Measurements from ENCODE around the gene EBNA1BP2.
"Not testable (repeated sequence)": the region's sequence is repeated elsewhere in the genome, so short reads cannot be mapped to it uniquely, and the experiment has no call there.

EBNA1BP2 gene, protein sequence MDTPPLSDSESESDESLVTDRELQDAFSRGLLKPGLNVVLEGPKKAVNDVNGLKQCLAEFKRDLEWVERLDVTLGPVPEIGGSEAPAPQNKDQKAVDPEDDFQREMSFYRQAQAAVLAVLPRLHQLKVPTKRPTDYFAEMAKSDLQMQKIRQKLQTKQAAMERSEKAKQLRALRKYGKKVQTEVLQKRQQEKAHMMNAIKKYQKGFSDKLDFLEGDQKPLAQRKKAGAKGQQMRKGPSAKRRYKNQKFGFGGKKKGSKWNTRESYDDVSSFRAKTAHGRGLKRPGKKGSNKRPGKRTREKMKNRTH

GRCh38 chr1:43171876-43172526, at the start of gene EBNA1BP2, which contains the start of gene CFAP57:
TSS of gene EBNA1BP2 (minus strand) at chr1:43172290. CDS start at chr1:43172118, 172 bp downstream.
TSS of gene CFAP57 (plus strand) at chr1:43172330. CDS start at chr1:43172754, 424 bp downstream.
- DNase-seq: peak; percentile 93

- DNase-seq: no peak
Observed at GRCh38 chr1:43221797-43222196, 49.7 kb upstream of the EBNA1BP2 start.

DNA sequence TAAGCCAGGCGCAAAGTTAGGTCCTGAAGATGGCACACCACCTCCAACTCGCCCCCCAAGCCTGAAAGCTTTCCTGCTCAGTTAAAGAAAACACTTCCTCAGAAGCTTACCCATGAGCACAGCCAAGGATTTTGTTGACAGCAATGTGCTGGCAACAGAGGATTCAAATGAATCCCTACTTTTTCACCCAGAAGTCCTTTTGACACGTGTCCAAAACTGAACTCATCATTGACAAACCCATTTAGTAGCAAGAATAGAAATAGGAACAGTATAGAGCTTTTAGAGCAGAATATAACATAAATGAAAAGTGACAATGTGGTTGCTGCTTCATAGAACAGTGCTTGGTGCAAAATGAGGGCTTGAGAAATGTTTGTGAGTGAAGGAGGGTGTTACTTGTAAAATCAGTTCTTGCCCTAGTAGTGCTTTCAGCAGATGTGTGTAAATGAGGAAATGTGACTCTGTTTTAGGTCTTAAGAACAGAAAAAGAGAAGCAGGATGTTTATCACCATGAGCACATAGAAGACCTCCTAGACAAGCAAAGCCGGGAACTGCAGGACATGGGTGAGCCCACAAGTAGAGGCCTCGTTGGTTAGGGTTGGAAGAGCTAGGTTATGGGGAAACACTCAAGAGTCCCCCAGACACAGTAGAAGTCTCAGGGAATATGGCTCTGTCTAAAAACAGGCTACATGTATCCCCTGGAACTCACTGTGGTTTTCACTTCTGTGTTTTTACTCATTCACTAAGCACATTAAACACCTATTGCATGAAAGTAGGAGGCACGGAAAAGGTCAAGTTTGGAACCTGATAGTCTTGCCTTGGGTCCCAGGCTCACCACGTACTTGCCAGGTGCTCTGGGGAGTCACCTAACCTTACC, 49.1 kb upstream of the EBNA1BP2 start:
- DNase-seq: no peak

DNA sequence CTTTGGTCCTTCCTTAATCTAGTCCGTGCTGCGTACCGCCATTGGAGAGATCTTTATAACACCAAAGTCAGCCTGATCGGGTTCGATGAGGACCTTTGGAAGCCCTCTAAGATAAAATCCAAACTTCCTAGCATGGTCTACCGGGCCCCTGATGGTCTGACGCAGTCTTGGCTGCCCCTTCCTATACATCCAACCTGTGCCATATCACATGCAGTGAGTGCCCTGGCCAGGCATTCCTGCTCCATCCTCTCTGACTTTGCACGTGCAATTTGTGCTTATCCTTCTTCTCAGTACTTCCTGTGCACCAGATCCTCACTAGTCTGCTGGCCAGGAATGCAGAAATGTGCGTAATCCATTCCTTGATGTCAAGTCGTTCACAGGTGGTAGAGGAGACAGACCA, 45.7 kb upstream of the EBNA1BP2 start:
- no peak for DNase-seq

- DNase-seq: no peak
Observed at GRCh38 chr1:43214501-43215444, 42.7 kb upstream of the EBNA1BP2 start.

- DNase-seq: not testable (repeated sequence)
Observed at GRCh38 chr1:43208277-43208676, 36.2 kb upstream of the EBNA1BP2 start.

- DNase-seq: no peak
Observed at GRCh38 chr1:43207229-43207853, 35.3 kb upstream of the EBNA1BP2 start.

DNA sequence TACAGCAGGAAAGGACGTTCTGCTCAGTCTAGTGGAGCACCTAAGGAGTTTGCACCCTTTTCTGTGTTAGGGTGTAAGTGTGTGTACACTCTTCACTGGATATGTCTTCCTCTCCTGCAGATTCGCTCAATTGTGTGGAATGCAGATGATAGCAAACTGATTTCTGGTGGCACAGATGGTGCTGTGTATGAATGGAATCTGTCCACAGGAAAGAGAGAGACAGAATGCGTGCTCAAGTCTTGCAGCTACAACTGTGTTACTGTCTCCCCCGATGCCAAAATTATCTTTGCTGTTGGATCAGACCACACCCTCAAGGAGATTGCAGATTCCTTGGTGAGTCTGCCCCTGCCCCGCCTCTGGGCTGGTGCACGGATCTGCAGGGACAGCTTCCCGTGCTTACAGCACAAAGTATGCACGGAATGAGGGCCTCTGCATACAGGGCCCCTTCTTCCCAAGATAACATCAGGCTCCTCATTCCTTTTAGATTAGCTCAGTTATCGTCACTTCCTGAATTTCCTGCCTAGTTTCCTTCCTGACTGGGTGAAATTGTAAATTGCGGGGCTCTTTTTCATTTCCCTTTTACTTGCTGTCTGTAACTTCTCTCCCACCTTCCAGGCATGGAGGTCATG, 34.6 kb upstream of the EBNA1BP2 start:
- DNase-seq: no peak

GRCh38 chr1:43205671-43206070, 33.6 kb upstream of the EBNA1BP2 start:
- DNase-seq: no peak

GRCh38 chr1:43204394-43204793, 32.3 kb upstream of the EBNA1BP2 start:
- no peak for DNase-seq

DNA sequence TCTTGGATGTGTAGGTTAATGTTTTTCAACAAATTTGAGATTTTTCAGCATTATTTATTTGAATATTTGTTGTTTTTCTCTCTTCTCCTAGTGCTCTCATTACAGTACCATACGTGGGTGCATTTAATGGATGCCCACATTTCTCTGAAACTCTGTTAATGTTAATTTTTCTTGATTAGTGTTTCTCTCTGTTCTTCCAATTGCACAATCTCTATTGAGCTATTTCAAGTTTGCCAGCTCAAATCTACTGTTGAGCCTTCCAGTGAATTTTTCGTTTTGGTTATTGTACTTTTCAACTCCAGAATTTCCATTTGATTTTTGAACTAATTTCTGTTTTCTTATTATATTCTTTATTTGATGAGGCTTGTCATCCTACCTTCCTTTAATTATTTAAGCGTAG, 31.8 kb upstream of the EBNA1BP2 start:
- no peak for DNase-seq

DNA sequence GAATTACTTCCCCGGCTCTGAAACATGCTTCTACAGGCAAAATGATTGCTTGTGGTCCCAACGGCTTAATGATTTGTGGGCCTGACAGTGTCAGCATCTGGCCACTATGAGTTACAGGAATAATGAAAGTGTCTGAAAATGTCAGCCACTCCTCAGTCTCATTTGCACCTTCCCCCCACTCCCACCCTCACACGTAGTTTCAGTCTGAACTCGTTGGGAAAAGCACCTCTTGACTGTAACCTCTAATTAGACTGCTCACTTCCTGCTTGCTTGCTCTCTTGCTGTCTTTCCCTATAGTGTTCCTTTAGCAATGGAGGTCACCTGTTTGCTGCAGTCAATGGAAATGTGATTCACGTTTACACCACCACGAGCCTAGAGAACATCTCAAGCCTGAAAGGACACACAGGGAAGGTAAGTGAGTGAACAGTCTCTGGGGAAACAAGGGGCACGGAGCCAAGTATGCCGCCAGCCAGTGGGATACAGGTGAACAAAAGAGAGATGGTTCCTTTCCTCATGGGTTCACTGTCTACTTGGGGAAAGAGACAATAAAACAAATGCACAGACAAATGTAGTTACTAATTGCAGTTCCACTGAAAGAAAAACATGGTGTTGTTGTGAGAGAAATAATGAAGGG, 27.1 kb upstream of the EBNA1BP2 start:
- no peak for DNase-seq

GRCh38 chr1:43197343-43198127, 25.4 kb upstream of the EBNA1BP2 start:
- DNase-seq: no peak

DNA sequence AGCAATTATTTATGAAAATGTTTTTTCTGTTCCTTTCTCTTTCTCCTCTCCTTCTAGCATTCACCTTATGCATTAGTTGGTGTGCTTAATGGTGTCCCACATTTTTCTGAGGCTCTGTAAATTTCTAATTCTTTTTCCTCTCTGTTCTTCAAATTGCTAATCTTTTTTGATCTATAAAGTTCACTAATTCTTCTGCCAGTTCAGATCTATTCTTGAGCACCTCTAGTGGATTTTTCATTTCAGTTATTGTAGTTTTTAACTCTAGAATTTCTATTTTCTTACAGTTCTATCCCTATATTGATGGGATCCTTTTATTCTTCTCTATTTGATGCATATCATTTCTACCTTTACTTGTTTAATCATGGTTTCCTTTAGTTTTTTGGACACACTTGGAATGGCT, 22.4 kb upstream of the EBNA1BP2 start:
- no peak for DNase-seq

GRCh38 chr1:43188106-43188505, 16.0 kb upstream of the EBNA1BP2 start:
- DNase-seq: no peak

DNA sequence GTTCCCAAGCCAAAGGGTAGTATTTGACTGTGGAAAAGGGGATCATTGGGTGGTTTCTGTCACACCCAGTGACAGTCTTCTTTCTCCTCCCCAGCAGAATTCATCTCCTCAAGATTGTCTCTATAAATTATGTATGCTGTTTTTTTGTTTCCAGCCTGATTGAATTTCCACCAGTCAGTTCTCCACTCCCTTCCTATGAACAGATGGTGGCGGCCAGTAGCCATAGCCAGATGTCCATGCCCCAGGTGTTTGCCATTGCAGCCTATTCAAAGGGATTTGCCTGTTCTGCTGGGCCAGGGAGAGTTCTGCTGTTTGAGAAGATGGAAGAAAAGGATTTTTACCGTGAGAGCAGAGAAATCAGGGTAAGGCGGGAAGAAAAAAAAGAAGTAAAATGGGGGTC, 12.9 kb upstream of the EBNA1BP2 start:
- no peak for DNase-seq

DNA sequence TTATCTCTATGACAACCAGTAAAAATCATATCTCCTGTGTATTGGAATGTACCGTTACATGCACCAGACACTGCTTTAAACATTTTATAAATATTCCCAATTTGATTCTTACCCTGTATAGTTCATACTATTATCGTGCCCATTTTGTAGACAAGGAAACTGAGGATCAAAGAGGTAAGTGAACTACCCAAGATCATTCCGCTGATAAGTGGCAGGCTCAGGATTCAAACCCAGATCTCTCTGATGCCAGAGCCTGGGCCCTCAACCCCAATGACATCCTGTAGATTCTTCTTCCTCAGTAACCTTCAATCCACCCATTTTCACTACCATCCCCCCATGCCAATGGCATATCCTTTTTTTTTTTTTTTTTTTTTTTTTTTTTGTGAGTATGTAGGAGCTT, 12.3 kb upstream of the EBNA1BP2 start:
- no peak for DNase-seq

DNA sequence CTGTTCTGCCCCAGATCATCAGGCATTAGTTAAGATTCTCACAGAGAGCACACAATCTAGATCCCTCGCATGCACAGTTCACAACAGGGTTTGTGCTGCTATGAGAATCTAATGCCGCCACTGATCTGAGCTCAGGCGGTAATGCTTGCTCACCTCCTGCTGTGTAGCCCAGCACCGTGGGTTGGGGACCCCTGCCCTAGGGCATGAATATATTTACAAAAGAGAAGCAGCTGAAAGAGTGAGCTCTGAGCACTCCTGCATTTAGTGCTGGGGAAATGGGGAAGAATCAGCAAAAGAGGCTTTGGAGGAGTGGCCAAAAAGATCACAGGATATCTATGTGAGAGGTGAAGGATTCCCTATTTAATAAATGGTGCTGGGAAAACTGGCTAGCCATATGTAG, 5.6 kb upstream of the EBNA1BP2 start:
- no peak for DNase-seq

DNA sequence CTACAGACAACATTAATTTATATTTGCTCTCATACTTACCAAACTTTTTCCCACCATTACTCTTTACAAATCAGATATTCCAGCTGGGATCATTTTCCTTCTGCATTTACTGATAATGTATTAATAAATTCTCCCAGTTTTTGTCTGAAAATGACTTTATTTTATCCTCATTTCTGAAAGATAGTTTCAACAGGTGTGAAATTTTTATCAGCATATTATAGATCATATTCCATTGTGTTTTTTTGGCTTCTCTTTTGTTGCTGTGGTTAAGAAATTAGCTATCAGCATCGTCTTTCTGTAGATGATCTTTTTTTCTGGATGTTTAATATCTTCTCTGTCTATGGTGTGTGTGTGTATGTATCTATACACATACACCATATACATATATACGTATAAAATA, 2.8 kb upstream of the EBNA1BP2 start:
- no peak for DNase-seq

- peak; percentile 91 for DNase-seq
Observed at GRCh38 chr1:43172527-43172972, 460 bp upstream of the EBNA1BP2 start.
